Endothelial cell of umbilical vein (primary cell): ENCODE data around the gene HECW1.

Experiments used
- EZH2 ChIP-seq: IDR thresholded peaks from 2 replicates; pipeline ENCODE4 v1.6.1; 2012; ENCODE audit warnings: borderline replicate concordance, low read depth, mild to moderate bottlenecking, moderate library complexity, low read length, inconsistent platforms; ENCODE audit not compliant: severe bottlenecking
- POLR2A ChIP-seq: IDR thresholded peaks from 2 replicates; pipeline ENCODE4 v1.6.1; 2012; ENCODE audit warnings: low read depth, mild to moderate bottlenecking, control low read depth, low read length
- TF ChIP-seq, protein P1 (sequence below), 2 donors: IDR thresholded peaks; 1 replicate in 1 of 2; 2 replicates in 1 of 2; pipeline ENCODE4 v1.5.1; 2011; ENCODE audit warnings: low read length in 2 of 2, mild to moderate bottlenecking in 2 of 2, moderate library complexity in 2 of 2, control low read depth in 1 of 2, inconsistent platforms in 1 of 2, low read depth in 1 of 2; ENCODE audit not compliant: insufficient read depth in 1 of 2; ENCODE audit errors: extremely low read depth in 1 of 2

DNA sequence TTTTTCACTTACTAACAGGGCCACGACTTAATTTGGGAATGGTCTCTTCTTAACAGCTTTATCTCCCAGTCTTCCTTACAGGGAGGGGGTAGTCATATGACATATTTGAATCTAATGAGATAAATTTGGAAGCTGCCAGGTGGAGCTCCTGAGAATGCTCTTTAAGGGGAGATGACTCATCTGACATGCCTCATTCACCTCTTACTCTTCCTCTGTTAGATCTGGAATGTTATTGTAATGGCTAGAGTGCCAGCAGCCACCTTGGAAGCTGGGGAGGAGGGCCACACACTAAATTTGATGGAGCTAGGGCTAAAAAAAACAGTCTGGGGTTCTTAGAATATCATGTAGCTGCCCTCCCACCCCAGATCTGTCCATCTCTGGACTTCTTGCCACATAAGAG is 22.7 kb downstream of the HECW1 start:
- TF ChIP-seq, protein P1, sequence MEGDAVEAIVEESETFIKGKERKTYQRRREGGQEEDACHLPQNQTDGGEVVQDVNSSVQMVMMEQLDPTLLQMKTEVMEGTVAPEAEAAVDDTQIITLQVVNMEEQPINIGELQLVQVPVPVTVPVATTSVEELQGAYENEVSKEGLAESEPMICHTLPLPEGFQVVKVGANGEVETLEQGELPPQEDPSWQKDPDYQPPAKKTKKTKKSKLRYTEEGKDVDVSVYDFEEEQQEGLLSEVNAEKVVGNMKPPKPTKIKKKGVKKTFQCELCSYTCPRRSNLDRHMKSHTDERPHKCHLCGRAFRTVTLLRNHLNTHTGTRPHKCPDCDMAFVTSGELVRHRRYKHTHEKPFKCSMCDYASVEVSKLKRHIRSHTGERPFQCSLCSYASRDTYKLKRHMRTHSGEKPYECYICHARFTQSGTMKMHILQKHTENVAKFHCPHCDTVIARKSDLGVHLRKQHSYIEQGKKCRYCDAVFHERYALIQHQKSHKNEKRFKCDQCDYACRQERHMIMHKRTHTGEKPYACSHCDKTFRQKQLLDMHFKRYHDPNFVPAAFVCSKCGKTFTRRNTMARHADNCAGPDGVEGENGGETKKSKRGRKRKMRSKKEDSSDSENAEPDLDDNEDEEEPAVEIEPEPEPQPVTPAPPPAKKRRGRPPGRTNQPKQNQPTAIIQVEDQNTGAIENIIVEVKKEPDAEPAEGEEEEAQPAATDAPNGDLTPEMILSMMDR (IDR thresholded peaks at IDR 0.05; ENCODE audit: extremely low read depth in 1 of 2, insufficient read depth in 1 of 2, low read depth in 1 of 2, low read length in 2 of 2) = no peak
- TF ChIP-seq POLR2A = no peak
- no peak for TF ChIP-seq EZH2
